ENCODE results near the gene NDUFAF8. TPM values are rescaled to one million over a fixed set of nuclear protein-coding genes. Genes with fewer than 3 reads are reported as not detected.

Gene NDUFAF8
- total RNA-seq, 3 donors from 2014 or later (not counting 1 experiment from before 2014, with no cell fraction given) = 28.6 to 36.4 (median 34.9) TPM

DNA sequence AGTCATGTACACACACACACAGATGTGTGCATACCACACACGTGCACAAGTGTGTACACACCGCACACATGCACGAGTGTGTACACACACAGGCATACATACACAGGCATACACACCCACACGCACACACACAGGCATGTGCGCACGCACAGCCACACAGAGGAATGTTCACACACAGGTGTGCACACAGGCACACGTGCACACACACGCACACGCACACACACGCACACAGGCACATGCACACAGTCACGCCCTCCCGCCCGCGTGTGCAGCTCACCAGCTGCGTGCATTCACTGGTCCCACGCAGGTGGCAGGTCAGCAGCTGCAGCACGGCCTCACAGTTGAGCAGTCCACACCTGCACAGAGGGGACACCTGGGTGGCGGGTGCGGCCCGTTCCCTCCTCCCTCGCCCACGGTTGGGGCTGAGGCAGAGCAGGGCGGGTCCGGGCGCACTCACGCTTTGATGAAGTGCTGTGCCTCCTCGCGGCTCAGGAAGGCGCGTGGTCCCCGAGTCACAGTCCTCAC, 7.9 kb upstream of the NDUFAF8 start:
- no peak for TF ChIP-seq CTCF (IDR thresholded peaks at IDR 0.05)
- H3K9me3 Mint-ChIP-seq = no peaks in the 10 kb centered on the region
- H3K27ac Mint-ChIP-seq = no peak overlapping the region
- H3K36me3 Mint-ChIP-seq = no peaks in the 10 kb centered on the region
- intact Hi-C loops (cut with micrococcal nuclease) = no loop called here
- H3K4me1 ChIP-seq (ENCODE audit: control insufficient read depth, insufficient read depth, low read length) = peaks cover 16% of the 10 kb centered on the region
- no peaks in the 10 kb centered on the region for H3K27me3 Mint-ChIP-seq (ENCODE audit: low read depth in 2 of 2)
- 94% methylated on average over 31 of the region's 31 CpGs for WGBS (ENCODE audit: insufficient coverage)
- no peak overlapping the region for H3K4me3 ChIP-seq (ENCODE audit: low read length)
- H3K27me3 ChIP-seq (ENCODE audit: control insufficient read depth, insufficient read depth, low read length) = no peaks in the 10 kb centered on the region
- H3K27ac ChIP-seq (ENCODE audit: low read length) = no peak overlapping the region
- peaks cover 23% of the 10 kb centered on the region for H3K36me3 ChIP-seq (ENCODE audit: control insufficient read depth, insufficient read depth, low read length)
- no peaks in the 10 kb centered on the region for H3K9me3 ChIP-seq (ENCODE audit: control insufficient read depth, insufficient read depth, low read length)
- no peak overlapping the region for H3K4me3 Mint-ChIP-seq
- ATAC-seq (peak in 1 of 3 donors; percentile 33), DNase-seq (no peak)
- peaks cover 25 to 32% of the 10 kb centered on the region in 2 donors for H3K4me1 Mint-ChIP-seq

DNA sequence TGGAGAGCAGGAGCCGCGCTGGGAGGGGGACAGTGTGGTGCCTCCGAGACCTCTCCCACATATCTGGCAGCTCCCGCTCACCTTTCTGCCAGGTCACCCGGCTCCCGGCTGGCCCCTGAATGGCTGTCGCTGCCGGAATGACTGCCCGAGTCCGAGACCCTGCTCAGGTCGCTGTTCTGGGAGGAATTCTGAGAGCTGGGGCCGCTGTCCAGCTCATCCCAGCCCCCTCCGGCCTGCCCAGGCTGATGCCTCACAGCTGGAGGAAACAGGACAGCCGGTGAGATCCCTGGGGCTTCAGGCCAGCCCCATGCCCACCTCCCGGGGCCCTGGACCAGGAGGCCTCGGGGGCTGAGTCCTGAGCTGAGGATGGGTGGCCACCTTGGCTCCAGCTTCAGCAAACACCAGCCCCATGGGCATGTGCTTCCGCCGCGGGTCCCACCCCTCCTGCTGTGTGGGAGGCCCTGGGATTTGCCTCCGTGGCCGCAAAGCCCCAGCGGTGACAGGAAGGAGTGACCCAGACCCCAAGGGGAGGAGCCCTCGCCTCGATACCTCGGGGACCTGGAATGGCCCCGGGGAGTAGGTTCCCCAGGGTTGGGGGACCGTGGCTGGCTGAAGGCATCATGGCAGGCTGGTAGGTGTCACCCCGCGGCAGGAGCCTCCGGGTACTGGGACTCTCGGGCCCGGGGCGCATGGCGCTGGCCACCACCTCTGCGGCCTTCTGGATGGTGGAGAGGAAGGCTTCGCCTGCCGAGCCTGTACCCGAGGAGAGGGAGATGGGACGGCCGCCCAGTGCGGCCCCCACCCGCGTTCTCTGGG, 7.1 kb upstream of the NDUFAF8 start:
- H3K9me3 Mint-ChIP-seq = no peaks in the 10 kb centered on the region
- ATAC-seq = no peak

DNA sequence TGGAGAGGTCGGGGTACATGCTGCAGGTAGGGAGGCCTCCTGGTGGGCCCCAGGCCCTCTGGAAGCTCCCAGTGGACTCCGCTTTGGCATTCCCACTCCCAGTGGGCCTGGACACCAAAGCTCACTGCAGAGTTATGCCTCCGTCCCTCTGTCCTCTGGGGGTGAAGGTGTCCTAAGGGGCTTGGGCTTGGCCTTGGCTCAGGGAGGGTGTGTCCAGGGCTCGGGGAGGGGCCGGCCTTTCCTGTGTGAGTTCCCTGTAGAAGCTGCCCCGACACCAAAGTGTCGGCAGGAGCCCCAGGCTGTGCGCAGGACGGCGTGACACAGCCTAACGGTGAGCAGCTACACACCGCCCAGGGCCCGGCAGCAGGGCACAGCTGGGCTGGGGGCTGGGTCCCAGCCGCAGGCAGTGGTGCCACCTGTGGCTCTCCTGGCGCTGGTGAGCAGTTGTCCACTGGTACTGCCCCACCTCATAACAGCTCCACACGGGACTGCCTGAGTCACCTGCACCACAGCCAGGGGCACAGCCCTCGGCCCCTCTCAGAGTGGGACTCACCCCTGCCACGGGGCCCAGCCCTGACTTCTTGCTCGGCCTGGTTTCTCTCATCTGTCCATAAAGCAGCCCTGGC, 6.4 kb upstream of the NDUFAF8 start:
- ATAC-seq (no peak), DNase-seq (no peak)
- H3K27me3 Mint-ChIP-seq (ENCODE audit: low read depth in 2 of 2) = no peaks in the 10 kb centered on the region
- H3K27me3 ChIP-seq (ENCODE audit: control insufficient read depth, insufficient read depth, low read length) = no peaks in the 10 kb centered on the region
- H3K4me1 ChIP-seq (ENCODE audit: control insufficient read depth, insufficient read depth, low read length) = peaks cover 30% of the 10 kb centered on the region
- TF ChIP-seq CTCF (IDR thresholded peaks at IDR 0.05) = no peak
- peaks cover 20 to 38% of the 10 kb centered on the region in 2 donors for H3K4me1 Mint-ChIP-seq
- H3K4me3 Mint-ChIP-seq = no peak overlapping the region
- H3K36me3 ChIP-seq (ENCODE audit: control insufficient read depth, insufficient read depth, low read length) = peaks cover 23% of the 10 kb centered on the region
- WGBS (ENCODE audit: insufficient coverage) = 97% methylated on average over 19 of the region's 19 CpGs
- H3K27ac Mint-ChIP-seq = no peak overlapping the region
- no peaks in the 10 kb centered on the region for H3K9me3 ChIP-seq (ENCODE audit: control insufficient read depth, insufficient read depth, low read length)
- H3K9me3 Mint-ChIP-seq = no peaks in the 10 kb centered on the region
- H3K27ac ChIP-seq (ENCODE audit: low read length) = no peak overlapping the region
- intact Hi-C loops (cut with micrococcal nuclease) = no loop called here
- H3K36me3 Mint-ChIP-seq = no peaks in the 10 kb centered on the region
- no peak overlapping the region for H3K4me3 ChIP-seq (ENCODE audit: low read length)

More for the DNA sequence above, 7.1 kb upstream of the NDUFAF8 start:
- H3K4me1 Mint-ChIP-seq = peaks cover 25 to 36% of the 10 kb centered on the region in 2 donors
- H3K36me3 Mint-ChIP-seq = no peaks in the 10 kb centered on the region
- 96% methylated on average over 43 of the region's 43 CpGs for WGBS (ENCODE audit: insufficient coverage)
- Histone ChIP-seq H3K4me1 (ENCODE audit: control insufficient read depth, insufficient read depth, low read length) (peaks cover 22% of the 10 kb centered on the region), H3K36me3 (ENCODE audit: control insufficient read depth, insufficient read depth, low read length) (peaks cover 23% of the 10 kb centered on the region), H3K4me3 (ENCODE audit: low read length) (no peak overlapping the region), H3K9me3 (ENCODE audit: control insufficient read depth, insufficient read depth, low read length) (no peaks in the 10 kb centered on the region), H3K27me3 (ENCODE audit: control insufficient read depth, insufficient read depth, low read length) (no peaks in the 10 kb centered on the region), H3K27ac (ENCODE audit: low read length) (no peak overlapping the region)
- no peak overlapping the region for H3K4me3 Mint-ChIP-seq
- no peaks in the 10 kb centered on the region for H3K27me3 Mint-ChIP-seq (ENCODE audit: low read depth in 2 of 2)
- DNase-seq = no peak
- intact Hi-C loops (cut with micrococcal nuclease) = no loop called here
- no peak for TF ChIP-seq CTCF (IDR thresholded peaks at IDR 0.05)
- H3K27ac Mint-ChIP-seq = no peak overlapping the region

All from natural killer cell (primary cell).